Superior temporal gyrus (tissue), 1 donor: ENCODE measurements around the gene PCDHA1.
A peak's percentile ranks its signal among the peaks of the same experiment; 100 is the strongest.
"Not testable (repeated sequence)": the region's sequence is repeated elsewhere in the genome, so short reads cannot be mapped to it uniquely, and the experiment has no call there.

ENCODE experiments used
- DNase-seq: peaks from one replicate; pipeline ENCODE4 v3.0.0-alpha.2; 2016; ENCODE audit errors: extremely low spot score

Gene PCDHA1

GRCh38 chr5:140808241-140808888 lies 22.4 kb downstream of the PCDHA1 start:
- DNase-seq = not testable (repeated sequence)

GRCh38 chr5:140808889-140809291 lies 22.9 kb downstream of the PCDHA1 start:
- no peak for DNase-seq

- peak; percentile 45 for DNase-seq
These were observed 35.7 kb downstream of the PCDHA1 start, which contains the start of gene PCDHA5 for GRCh38 chr5:140821375-140822280. PCDHA5 (plus strand) TSS chr5:140821613.

GRCh38 chr5:140822281-140822629 lies 36.3 kb downstream of the PCDHA1 start:
- DNase-seq = no peak

- DNase-seq = not testable (repeated sequence)
These were observed 37.0 kb downstream of the PCDHA1 start for GRCh38 chr5:140822969-140823368.

- DNase-seq = no peak
These were observed 37.5 kb downstream of the PCDHA1 start for GRCh38 chr5:140823475-140823874.

GRCh38 chr5:140827704-140828361 lies 41.9 kb downstream of the PCDHA1 start, which contains the start of gene PCDHA6:
PCDHA6 (plus strand) TSS chr5:140827960; CDS start chr5:140828092, 132 bp downstream.
- peak; percentile 31 for DNase-seq

- DNase-seq = peak; percentile 31
These were observed 42.4 kb downstream of the PCDHA1 start for GRCh38 chr5:140828362-140828737.

- not testable (repeated sequence) for DNase-seq
These were observed 43.9 kb downstream of the PCDHA1 start for GRCh38 chr5:140829511-140830501.

- DNase-seq = peak; percentile 66
These were observed 48.1 kb downstream of the PCDHA1 start, which contains the start of gene PCDHA7 for GRCh38 chr5:140833993-140834392. PCDHA7 (plus strand) TSS chr5:140834269; CDS start chr5:140834384, 115 bp downstream.

GRCh38 chr5:140834439-140835008 lies 48.6 kb downstream of the PCDHA1 start:
- DNase-seq = not testable (repeated sequence)

- DNase-seq = no peak
These were observed 49.9 kb downstream of the PCDHA1 start for GRCh38 chr5:140835622-140836510.

- peak; percentile 80 for DNase-seq
These were observed 55.3 kb downstream of the PCDHA1 start, which contains the start of gene PCDHA8 for GRCh38 chr5:140840978-140841962. PCDHA8 (plus strand) TSS chr5:140841187; CDS start chr5:140841322, 135 bp downstream.

GRCh38 chr5:140842798-140843733 lies 57.1 kb downstream of the PCDHA1 start:
- no peak for DNase-seq

GRCh38 chr5:140848139-140849102 lies 62.5 kb downstream of the PCDHA1 start, which contains the start of gene PCDHA9:
PCDHA9 (plus strand) TSS chr5:140848382; CDS start chr5:140848496, 114 bp downstream.
- not testable (repeated sequence) for DNase-seq
